ENCODE data around the gene SH3YL1.

The SH3YL1 gene

DNA sequence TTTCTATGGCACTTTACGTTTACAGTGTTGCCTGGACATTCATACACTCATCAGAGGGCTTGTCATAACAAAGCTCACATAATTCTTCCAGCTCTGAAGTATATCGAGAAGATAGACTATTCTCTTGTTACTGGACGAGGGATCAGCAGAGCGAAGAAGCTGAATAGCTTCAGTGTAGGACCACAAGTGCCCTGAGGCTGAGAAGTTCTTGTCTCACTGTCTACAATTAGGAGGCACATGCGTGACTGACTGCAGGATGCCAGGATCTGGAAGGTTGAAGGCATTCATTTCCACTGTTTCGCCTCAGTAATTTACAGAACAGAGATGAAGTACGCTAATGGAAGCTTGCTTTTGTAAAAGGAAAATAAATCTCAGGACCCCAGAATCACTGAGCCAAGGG is 9.6 kb downstream of the SH3YL1 start:
- ATAC-seq (ENCODE audit: insufficient read depth, low read depth) (no peak), DNase-seq (no peak)
- H3K27ac ChIP-seq (ENCODE audit: low read length): no peak overlapping the region
- H3K4me3 ChIP-seq (ENCODE audit: low read depth in 1 of 2, low read length in 2 of 2): no peak overlapping the region
- no peaks in the 10 kb centered on the region for H3K79me2 ChIP-seq (ENCODE audit: insufficient read depth, low read length)
- no peak overlapping the region for H3K4me2 ChIP-seq (ENCODE audit: insufficient read depth, low read length)
- H3K36me3 ChIP-seq (ENCODE audit: insufficient read depth, low read length): no peaks in the 10 kb centered on the region
- TF ChIP-seq EZH2 (IDR thresholded peaks at IDR 0.05; ENCODE audit: borderline replicate concordance, low read depth, low read length, severe bottlenecking): no peak
- TF ChIP-seq, protein P1, sequence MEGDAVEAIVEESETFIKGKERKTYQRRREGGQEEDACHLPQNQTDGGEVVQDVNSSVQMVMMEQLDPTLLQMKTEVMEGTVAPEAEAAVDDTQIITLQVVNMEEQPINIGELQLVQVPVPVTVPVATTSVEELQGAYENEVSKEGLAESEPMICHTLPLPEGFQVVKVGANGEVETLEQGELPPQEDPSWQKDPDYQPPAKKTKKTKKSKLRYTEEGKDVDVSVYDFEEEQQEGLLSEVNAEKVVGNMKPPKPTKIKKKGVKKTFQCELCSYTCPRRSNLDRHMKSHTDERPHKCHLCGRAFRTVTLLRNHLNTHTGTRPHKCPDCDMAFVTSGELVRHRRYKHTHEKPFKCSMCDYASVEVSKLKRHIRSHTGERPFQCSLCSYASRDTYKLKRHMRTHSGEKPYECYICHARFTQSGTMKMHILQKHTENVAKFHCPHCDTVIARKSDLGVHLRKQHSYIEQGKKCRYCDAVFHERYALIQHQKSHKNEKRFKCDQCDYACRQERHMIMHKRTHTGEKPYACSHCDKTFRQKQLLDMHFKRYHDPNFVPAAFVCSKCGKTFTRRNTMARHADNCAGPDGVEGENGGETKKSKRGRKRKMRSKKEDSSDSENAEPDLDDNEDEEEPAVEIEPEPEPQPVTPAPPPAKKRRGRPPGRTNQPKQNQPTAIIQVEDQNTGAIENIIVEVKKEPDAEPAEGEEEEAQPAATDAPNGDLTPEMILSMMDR (IDR thresholded peaks at IDR 0.05; ENCODE audit: borderline replicate concordance, extremely low read depth, low read length, poor library complexity, severe bottlenecking): no peak
- no peaks in the 10 kb centered on the region for H3K27me3 ChIP-seq (ENCODE audit: insufficient read depth, low read length, poor library complexity)
- no peaks in the 10 kb centered on the region for H3K4me1 ChIP-seq (ENCODE audit: insufficient read depth, low read length)
- H4K20me1 ChIP-seq (ENCODE audit: insufficient read depth, low read length): no peaks in the 10 kb centered on the region
- no peak overlapping the region for H3K9ac ChIP-seq (ENCODE audit: low read depth, low read length)
- no peak overlapping the region for H2AFZ ChIP-seq (ENCODE audit: low read depth, low read length)
- H3K9me3 ChIP-seq (ENCODE audit: insufficient read depth, low read length, severe bottlenecking): peaks cover 2% of the 10 kb centered on the region

DNA sequence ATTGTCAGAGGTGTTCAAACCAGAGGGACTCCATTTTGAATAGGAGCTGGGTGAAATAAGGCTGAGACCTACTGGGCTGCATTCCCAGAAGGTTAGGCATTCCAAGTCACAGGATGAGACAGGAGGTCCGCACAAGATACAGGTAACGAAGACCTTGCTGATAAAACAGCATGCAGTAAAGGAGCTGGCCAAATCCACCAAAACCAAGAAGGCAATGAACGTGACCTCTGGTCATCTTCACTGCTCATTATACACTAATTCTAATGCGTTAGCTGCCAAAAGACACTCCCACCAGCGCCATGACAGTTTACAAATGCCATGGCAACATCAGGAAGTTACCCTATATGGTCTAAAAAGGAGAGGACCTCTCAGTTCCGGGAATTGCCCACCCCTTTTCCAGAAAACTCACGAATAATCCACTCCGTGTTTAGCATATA is 10.6 kb downstream of the SH3YL1 start:
- H3K4me2 ChIP-seq (ENCODE audit: insufficient read depth, low read length): no peak overlapping the region
- TF ChIP-seq, protein P1 (IDR thresholded peaks at IDR 0.05; ENCODE audit: borderline replicate concordance, extremely low read depth, low read length, poor library complexity, severe bottlenecking): no peak
- no peak for TF ChIP-seq EZH2 (IDR thresholded peaks at IDR 0.05; ENCODE audit: borderline replicate concordance, low read depth, low read length, severe bottlenecking)
- no peak overlapping the region for H3K4me3 ChIP-seq (ENCODE audit: low read depth in 1 of 2, low read length in 2 of 2)
- no peak overlapping the region for H3K9ac ChIP-seq (ENCODE audit: low read depth, low read length)
- no peaks in the 10 kb centered on the region for H3K4me1 ChIP-seq (ENCODE audit: insufficient read depth, low read length)
- H3K27me3 ChIP-seq (ENCODE audit: insufficient read depth, low read length, poor library complexity): no peaks in the 10 kb centered on the region
- H3K27ac ChIP-seq (ENCODE audit: low read length): no peak overlapping the region
- peaks cover 2% of the 10 kb centered on the region for H3K9me3 ChIP-seq (ENCODE audit: insufficient read depth, low read length, severe bottlenecking)
- no peak overlapping the region for H2AFZ ChIP-seq (ENCODE audit: low read depth, low read length)
- DNase-seq (no peak), ATAC-seq (ENCODE audit: insufficient read depth, low read depth) (no peak)
- H3K79me2 ChIP-seq (ENCODE audit: insufficient read depth, low read length): no peaks in the 10 kb centered on the region
- no peaks in the 10 kb centered on the region for H4K20me1 ChIP-seq (ENCODE audit: insufficient read depth, low read length)
- no peaks in the 10 kb centered on the region for H3K36me3 ChIP-seq (ENCODE audit: insufficient read depth, low read length)

DNA sequence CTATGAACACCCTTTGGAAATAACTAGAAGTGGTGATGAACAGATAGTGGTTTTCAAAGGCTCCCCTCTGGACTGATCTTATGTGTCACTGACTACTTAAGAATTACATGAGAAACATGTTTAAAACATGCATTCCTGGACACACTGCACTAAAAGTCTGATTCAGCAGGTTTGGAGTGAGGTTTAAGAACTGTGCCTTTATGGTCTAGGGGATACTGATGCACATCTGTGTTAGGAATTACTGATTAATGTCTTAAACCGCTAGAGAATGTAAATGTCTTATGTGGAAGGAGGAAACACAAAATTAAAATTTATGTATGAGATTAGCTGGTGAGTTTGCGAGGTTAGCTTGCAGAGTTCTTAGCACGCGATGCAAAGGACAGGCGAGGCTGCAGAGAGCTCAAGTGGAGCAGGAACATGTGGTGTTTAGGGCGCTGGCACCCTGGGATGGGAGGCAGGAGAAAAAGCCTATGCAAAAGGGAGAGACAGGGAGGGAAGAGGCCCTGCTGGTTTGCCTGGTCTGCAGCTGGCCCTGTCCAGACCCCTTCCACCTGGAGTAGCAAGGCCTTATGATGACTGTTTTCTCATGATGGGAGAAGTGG is 11.7 kb downstream of the SH3YL1 start:
- no peak for DNase-seq
- no peaks in the 10 kb centered on the region for H3K9me3 ChIP-seq (ENCODE audit: insufficient read depth, low read length, severe bottlenecking)

More for the DNA sequence above, 11.7 kb downstream of the SH3YL1 start:
- H3K27me3 ChIP-seq (ENCODE audit: insufficient read depth, low read length, poor library complexity): no peaks in the 10 kb centered on the region
- no peak overlapping the region for H3K27ac ChIP-seq (ENCODE audit: low read length)
- TF ChIP-seq EZH2 (IDR thresholded peaks at IDR 0.05; ENCODE audit: borderline replicate concordance, low read depth, low read length, severe bottlenecking): no peak
- TF ChIP-seq, protein P1 (IDR thresholded peaks at IDR 0.05; ENCODE audit: borderline replicate concordance, extremely low read depth, low read length, poor library complexity, severe bottlenecking): no peak
- H3K9ac ChIP-seq (ENCODE audit: low read depth, low read length): no peak overlapping the region
- no peak for ATAC-seq (ENCODE audit: insufficient read depth, low read depth)
- no peak overlapping the region for H3K4me2 ChIP-seq (ENCODE audit: insufficient read depth, low read length)
- no peak overlapping the region for H2AFZ ChIP-seq (ENCODE audit: low read depth, low read length)
- no peak overlapping the region for H3K4me3 ChIP-seq (ENCODE audit: low read depth in 1 of 2, low read length in 2 of 2)
- H3K36me3 ChIP-seq (ENCODE audit: insufficient read depth, low read length): no peaks in the 10 kb centered on the region; the same call in 1 of the 2 replicates
- no peaks in the 10 kb centered on the region for H3K4me1 ChIP-seq (ENCODE audit: insufficient read depth, low read length)
- H3K79me2 ChIP-seq (ENCODE audit: insufficient read depth, low read length): no peaks in the 10 kb centered on the region
- no peaks in the 10 kb centered on the region for H4K20me1 ChIP-seq (ENCODE audit: insufficient read depth, low read length)
